GM12892 (cell line): ENCODE data around the gene PRELID3B.

ENCODE experiments used
- POLR2A ChIP-seq: IDR thresholded peaks from 2 replicates; pipeline ENCODE4 v1.6.1; 2011; ENCODE audit warnings: low read depth, low read length, control low read depth
- POLR2AphosphoS5 ChIP-seq: IDR thresholded peaks from 2 replicates; pipeline ENCODE4 v1.6.1; 2011; ENCODE audit warnings: low read depth, low read length, control low read depth

- TF ChIP-seq POLR2AphosphoS5 (no peak), POLR2A (no peak)
Observed at GRCh38 chr20:59068534-59068933, 25.9 kb upstream of the PRELID3B start.
